Ishikawa (cell line): Measurements from ENCODE around the gene CSTF3.

Source experiments
- CEBPB ChIP-seq: IDR thresholded peaks from 2 replicates; pipeline ENCODE4 v1.6.1; 2012
- CREB1 ChIP-seq: IDR thresholded peaks from 2 replicates; pipeline ENCODE4 v1.6.1; 2012; ENCODE audit warnings: low read depth
- EGR1 ChIP-seq: IDR thresholded peaks from 2 replicates; pipeline ENCODE4 v1.6.1; 2012
- EP300 ChIP-seq: IDR thresholded peaks from 2 replicates; pipeline ENCODE4 v1.6.1; 2012; ENCODE audit warnings: borderline replicate concordance
- FOXM1 ChIP-seq: IDR thresholded peaks from 2 replicates; pipeline ENCODE4 v1.6.1; 2012; ENCODE audit warnings: low read depth, borderline replicate concordance
- MAX ChIP-seq: IDR thresholded peaks from 2 replicates; pipeline ENCODE4 v1.6.1; 2012
- NFIC ChIP-seq: IDR thresholded peaks from 2 replicates; pipeline ENCODE4 v1.6.1; 2012
- TAF1 ChIP-seq: IDR thresholded peaks from 2 replicates; pipeline ENCODE4 v1.6.1; 2012; ENCODE audit warnings: low read depth, mild to moderate bottlenecking
- TCF12 ChIP-seq: IDR thresholded peaks from 2 replicates; pipeline ENCODE4 v1.6.1; 2012; ENCODE audit warnings: low read depth
- TEAD4 ChIP-seq: IDR thresholded peaks from 2 replicates; pipeline ENCODE4 v1.6.1; 2012
- USF1 ChIP-seq: IDR thresholded peaks from 2 replicates; pipeline ENCODE4 v1.6.1; 2012
- YY1 ChIP-seq: IDR thresholded peaks from 2 replicates; pipeline ENCODE4 v1.6.1; 2012; ENCODE audit warnings: low read depth
- TF ChIP-seq, protein P1 (sequence below): IDR thresholded peaks from 2 replicates; pipeline ENCODE4 v1.6.1; 2012; ENCODE audit warnings: low read depth, mild to moderate bottlenecking

DNA sequence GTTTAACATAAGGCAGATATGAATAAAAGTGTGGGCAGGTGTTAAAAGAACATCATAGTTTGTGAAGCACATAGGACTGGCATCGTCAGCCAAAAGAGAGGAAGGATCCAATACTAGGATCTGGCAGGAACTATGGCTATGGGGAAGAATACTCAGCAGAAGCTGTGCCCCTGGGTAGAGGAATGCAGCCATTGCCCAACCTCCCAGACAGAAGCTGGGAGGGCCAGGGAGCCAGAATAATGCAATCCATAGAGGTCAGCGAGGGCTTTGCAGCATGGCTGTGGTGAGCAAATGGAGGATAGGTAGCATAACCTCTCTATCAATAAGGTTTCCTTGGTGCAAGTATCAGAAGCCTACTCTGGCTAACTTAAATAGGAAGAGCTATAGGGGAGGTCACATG, 11.7 kb upstream of the CSTF3 start:
- TF ChIP-seq USF1 (no peak), YY1 (no peak), TAF1 (no peak), EP300 (no peak), EGR1 (no peak), CEBPB (no peak), TCF12 (no peak), CREB1 (no peak), TEAD4 (no peak), FOXM1 (no peak), MAX (no peak), NFIC (no peak)
- TF ChIP-seq, protein P1, sequence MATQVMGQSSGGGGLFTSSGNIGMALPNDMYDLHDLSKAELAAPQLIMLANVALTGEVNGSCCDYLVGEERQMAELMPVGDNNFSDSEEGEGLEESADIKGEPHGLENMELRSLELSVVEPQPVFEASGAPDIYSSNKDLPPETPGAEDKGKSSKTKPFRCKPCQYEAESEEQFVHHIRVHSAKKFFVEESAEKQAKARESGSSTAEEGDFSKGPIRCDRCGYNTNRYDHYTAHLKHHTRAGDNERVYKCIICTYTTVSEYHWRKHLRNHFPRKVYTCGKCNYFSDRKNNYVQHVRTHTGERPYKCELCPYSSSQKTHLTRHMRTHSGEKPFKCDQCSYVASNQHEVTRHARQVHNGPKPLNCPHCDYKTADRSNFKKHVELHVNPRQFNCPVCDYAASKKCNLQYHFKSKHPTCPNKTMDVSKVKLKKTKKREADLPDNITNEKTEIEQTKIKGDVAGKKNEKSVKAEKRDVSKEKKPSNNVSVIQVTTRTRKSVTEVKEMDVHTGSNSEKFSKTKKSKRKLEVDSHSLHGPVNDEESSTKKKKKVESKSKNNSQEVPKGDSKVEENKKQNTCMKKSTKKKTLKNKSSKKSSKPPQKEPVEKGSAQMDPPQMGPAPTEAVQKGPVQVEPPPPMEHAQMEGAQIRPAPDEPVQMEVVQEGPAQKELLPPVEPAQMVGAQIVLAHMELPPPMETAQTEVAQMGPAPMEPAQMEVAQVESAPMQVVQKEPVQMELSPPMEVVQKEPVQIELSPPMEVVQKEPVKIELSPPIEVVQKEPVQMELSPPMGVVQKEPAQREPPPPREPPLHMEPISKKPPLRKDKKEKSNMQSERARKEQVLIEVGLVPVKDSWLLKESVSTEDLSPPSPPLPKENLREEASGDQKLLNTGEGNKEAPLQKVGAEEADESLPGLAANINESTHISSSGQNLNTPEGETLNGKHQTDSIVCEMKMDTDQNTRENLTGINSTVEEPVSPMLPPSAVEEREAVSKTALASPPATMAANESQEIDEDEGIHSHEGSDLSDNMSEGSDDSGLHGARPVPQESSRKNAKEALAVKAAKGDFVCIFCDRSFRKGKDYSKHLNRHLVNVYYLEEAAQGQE: no peak
